ENCODE measurements around the gene LRIT2.

DNA sequence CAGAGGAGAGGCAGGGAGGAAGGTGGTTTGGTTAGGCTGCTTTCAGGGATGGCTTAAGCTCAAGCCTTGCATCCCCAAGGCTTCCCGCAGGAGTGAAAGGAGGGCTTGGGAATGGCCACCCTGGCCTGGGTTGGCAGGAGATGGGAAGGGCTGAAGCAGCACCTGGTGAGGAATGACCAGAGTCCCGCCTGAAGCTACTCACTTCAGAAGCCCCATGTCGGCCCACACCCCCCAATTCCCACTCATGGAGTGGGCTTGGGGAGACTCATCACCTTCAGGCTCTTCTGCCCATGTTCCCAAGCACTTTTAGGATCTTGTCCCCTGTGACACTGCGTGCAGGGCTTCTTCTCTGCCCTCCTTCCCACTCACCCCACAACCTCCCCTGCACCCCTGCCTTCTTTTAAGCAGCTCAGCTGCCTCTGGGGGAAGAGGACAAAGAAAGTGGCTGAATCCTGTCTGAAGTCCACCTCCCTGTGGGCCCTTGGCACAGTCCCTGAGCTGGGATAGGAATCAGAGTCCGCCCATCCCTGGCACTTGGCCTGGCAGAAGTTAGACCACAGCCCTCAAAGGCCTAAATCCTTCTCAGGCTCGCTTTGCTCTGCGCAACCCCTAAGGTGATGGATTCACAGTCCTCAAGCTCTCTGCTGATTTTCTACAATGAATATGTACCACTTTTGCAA lies 36.0 kb upstream of the LRIT2 start:
- TF ChIP-seq POLR2A (IDR thresholded peaks at IDR 0.05) (no peak), POLR2AphosphoS5 (IDR thresholded peaks at IDR 0.05) (no peak)
- TF ChIP-seq, protein P1, sequence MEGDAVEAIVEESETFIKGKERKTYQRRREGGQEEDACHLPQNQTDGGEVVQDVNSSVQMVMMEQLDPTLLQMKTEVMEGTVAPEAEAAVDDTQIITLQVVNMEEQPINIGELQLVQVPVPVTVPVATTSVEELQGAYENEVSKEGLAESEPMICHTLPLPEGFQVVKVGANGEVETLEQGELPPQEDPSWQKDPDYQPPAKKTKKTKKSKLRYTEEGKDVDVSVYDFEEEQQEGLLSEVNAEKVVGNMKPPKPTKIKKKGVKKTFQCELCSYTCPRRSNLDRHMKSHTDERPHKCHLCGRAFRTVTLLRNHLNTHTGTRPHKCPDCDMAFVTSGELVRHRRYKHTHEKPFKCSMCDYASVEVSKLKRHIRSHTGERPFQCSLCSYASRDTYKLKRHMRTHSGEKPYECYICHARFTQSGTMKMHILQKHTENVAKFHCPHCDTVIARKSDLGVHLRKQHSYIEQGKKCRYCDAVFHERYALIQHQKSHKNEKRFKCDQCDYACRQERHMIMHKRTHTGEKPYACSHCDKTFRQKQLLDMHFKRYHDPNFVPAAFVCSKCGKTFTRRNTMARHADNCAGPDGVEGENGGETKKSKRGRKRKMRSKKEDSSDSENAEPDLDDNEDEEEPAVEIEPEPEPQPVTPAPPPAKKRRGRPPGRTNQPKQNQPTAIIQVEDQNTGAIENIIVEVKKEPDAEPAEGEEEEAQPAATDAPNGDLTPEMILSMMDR (IDR thresholded peaks at IDR 0.05), result no peak
